GM18505 (cell line): Measurements from ENCODE around the gene SRPRB.
A peak's percentile ranks its signal among the peaks of the same experiment; 100 is the strongest.

Experiments used
- ATAC-seq: cut with Tn5 transposase; IDR thresholded peaks from one replicate; pipeline ENCODE4 v1.9.1; 2021; ENCODE audit not compliant: unreplicated experiment
- POLR2A ChIP-seq: IDR thresholded peaks from 4 replicates; pipeline ENCODE4 v1.6.1; 2011; ENCODE audit warnings: borderline replicate concordance; ENCODE audit not compliant: insufficient read depth, insufficient read length; ENCODE audit errors: extremely low read depth

The SRPRB gene

GRCh38 chr3:133837487-133838295 is 32.1 kb downstream of the SRPRB start:
- no peak for ATAC-seq
- no peak for TF ChIP-seq POLR2A

GRCh38 chr3:133838296-133838789 is 32.7 kb downstream of the SRPRB start:
- no peak for TF ChIP-seq POLR2A
- ATAC-seq = no peak

- ATAC-seq = no peak
- no peak for TF ChIP-seq POLR2A
Measured at GRCh38 chr3:133838916-133839800, 33.5 kb downstream of the SRPRB start.

- ATAC-seq = no peak
- TF ChIP-seq POLR2A = no peak
Measured at GRCh38 chr3:133840055-133840737, 34.6 kb downstream of the SRPRB start.

- TF ChIP-seq POLR2A = no peak
- no peak for ATAC-seq
Measured at GRCh38 chr3:133840767-133841166, 35.2 kb downstream of the SRPRB start.

- no peak for ATAC-seq
Measured at GRCh38 chr3:133841196-133841595, 35.6 kb downstream of the SRPRB start.

GRCh38 chr3:133842158-133842557 is 36.5 kb downstream of the SRPRB start:
- ATAC-seq = no peak
- TF ChIP-seq POLR2A = no peak

More at GRCh38 chr3:133841196-133841595, 35.6 kb downstream of the SRPRB start:
- TF ChIP-seq POLR2A = no peak

- ATAC-seq = no peak
- TF ChIP-seq POLR2A = no peak
Measured at GRCh38 chr3:133843634-133844033, 38.0 kb downstream of the SRPRB start.

GRCh38 chr3:133845127-133845526 is 39.5 kb downstream of the SRPRB start:
- no peak for TF ChIP-seq POLR2A
- no peak for ATAC-seq

GRCh38 chr3:133849346-133849745 is 43.7 kb downstream of the SRPRB start:
- ATAC-seq = no peak
- TF ChIP-seq POLR2A = no peak

- no peak for ATAC-seq
- no peak for TF ChIP-seq POLR2A
Measured at GRCh38 chr3:133850034-133850433, 44.4 kb downstream of the SRPRB start.

- TF ChIP-seq POLR2A = peak; percentile 35
- ATAC-seq = no peak
Measured at GRCh38 chr3:133851266-133851906, 45.8 kb downstream of the SRPRB start.
